IMR-90 (cell line): Measurements from ENCODE around the gene NXPE3. TPM values are rescaled to one million over a fixed set of nuclear protein-coding genes. Genes with fewer than 3 reads are reported as not detected.

Experiments
- ATAC-seq: fragments of 200-7000 bp; cut with Tn5 transposase; 2 replicates; pipeline ENCODE4 v1.9.1; 2020; ENCODE audit warnings: low read depth, mild to moderate bottlenecking, moderate library complexity
- BruUV-seq: library from RNA; stranded (reverse); fragments of 400-500 nt; replicated peaks from 2 replicates; lab custom pipeline; 2021; lab: Mats Ljungman, UMichigan
- CTCF ChIA-PET: fragments of 300-600 bp; formaldehyde crosslinking; extraction: SDS; loops from one replicate; lab custom pipeline; 2021; ENCODE audit warnings: antibody characterized with exemption; lab: Yijun Ruan, JAX
- POLR2A ChIA-PET: fragments of 300-600 bp; sonication (Branson Sonifier 250); formaldehyde crosslinking; loops from one replicate; lab custom pipeline; 2022; ENCODE audit warnings: antibody characterized with exemption; ENCODE audit not compliant: unreplicated experiment; lab: Charles Lee
- DNase-seq: peaks from one replicate; pipeline ENCODE4 v3.0.0; 2013
- H2AFZ ChIP-seq: replicated peaks from 2 replicates; pipeline ENCODE3; 2013; ENCODE audit warnings: low read length, mild to moderate bottlenecking; ENCODE audit not compliant: poor library complexity
- H2AK5ac ChIP-seq: 2 replicates; pipeline ENCODE4 v1.6.1; 2013; ENCODE audit warnings: low read depth, low read length, inconsistent platforms
- H2AK9ac ChIP-seq: replicated peaks from 2 replicates; pipeline ENCODE3; 2013; ENCODE audit warnings: mild to moderate bottlenecking, low read depth, low read length, moderate library complexity; ENCODE audit not compliant: poor library complexity
- H2BK120ac ChIP-seq: 2 replicates; pipeline ENCODE4 v1.6.1; 2013; ENCODE audit warnings: low read depth, low read length, inconsistent platforms
- H2BK15ac ChIP-seq: 3 replicates; pipeline ENCODE4 v1.6.1; 2013; ENCODE audit warnings: low read depth, low read length, inconsistent platforms
- H2BK20ac ChIP-seq: 2 replicates; pipeline ENCODE4 v1.6.1; 2013; ENCODE audit warnings: low read depth, mild to moderate bottlenecking, inconsistent platforms, low read length, moderate library complexity
- H2BK5ac ChIP-seq: 2 replicates; pipeline ENCODE4 v1.6.1; 2013; ENCODE audit warnings: mild to moderate bottlenecking, low read depth, low read length, inconsistent platforms; ENCODE audit not compliant: poor library complexity, severe bottlenecking
- H3K14ac ChIP-seq: replicated peaks from 2 replicates; pipeline ENCODE4 v1.6.1; 2013; ENCODE audit warnings: low read depth, low read length, inconsistent platforms
- H3K18ac ChIP-seq: 2 replicates; pipeline ENCODE4 v1.6.1; 2013; ENCODE audit warnings: low read depth, low read length, control low read depth
- H3K23ac ChIP-seq: 2 replicates; pipeline ENCODE4 v1.6.1; 2013; ENCODE audit warnings: low read depth, low read length, inconsistent platforms
- H3K27ac ChIP-seq: 2 replicates; pipeline ENCODE4 v1.5.1; 2013; ENCODE audit warnings: mild to moderate bottlenecking, control low read depth, low read length; ENCODE audit not compliant: insufficient read depth
- H3K27me3 ChIP-seq: 2 replicates; pipeline ENCODE4 v1.6.1; 2013; ENCODE audit warnings: low read length; ENCODE audit not compliant: control insufficient read depth, insufficient read depth
- H3K36me3 ChIP-seq: 2 replicates; pipeline ENCODE4 v1.6.1; 2013; ENCODE audit warnings: low read length, mixed read lengths; ENCODE audit not compliant: control insufficient read depth, insufficient read depth
- H3K4ac ChIP-seq: 2 replicates; pipeline ENCODE4 v1.6.1; 2013; ENCODE audit warnings: low read depth, low read length, inconsistent platforms
- H3K4me1 ChIP-seq: 2 replicates; pipeline ENCODE4 v1.6.1; 2013; ENCODE audit warnings: low read length, mixed read lengths; ENCODE audit not compliant: control insufficient read depth, insufficient read depth
- H3K4me2 ChIP-seq: 2 replicates; pipeline ENCODE4 v1.6.1; 2013; ENCODE audit warnings: low read depth, mild to moderate bottlenecking, control low read depth, low read length, moderate library complexity
- H3K4me3 ChIP-seq: 2 replicates; pipeline ENCODE4 v1.5.1; 2013; ENCODE audit warnings: low read depth, mild to moderate bottlenecking, control low read depth, low read length, moderate library complexity; ENCODE audit not compliant: insufficient read depth
- H3K56ac ChIP-seq: 2 replicates; pipeline ENCODE4 v1.6.1; 2013; ENCODE audit warnings: low read length, inconsistent platforms; ENCODE audit not compliant: insufficient read depth; ENCODE audit errors: extremely low read depth
- H3K79me1 ChIP-seq, 2 experiments: 2 replicates each; pipeline ENCODE4 v1.6.1; 2013; ENCODE audit warnings: low read length in 2 of 2, inconsistent platforms in 1 of 2, low read depth in 1 of 2
- H3K9ac ChIP-seq: 2 replicates; pipeline ENCODE4 v1.6.1; 2013; ENCODE audit warnings: low read depth, low read length, control low read depth
- H3K9me1 ChIP-seq: 2 replicates; pipeline ENCODE4 v1.6.1; 2013; ENCODE audit warnings: low read length, inconsistent platforms; ENCODE audit not compliant: insufficient read depth
- H3K9me3 ChIP-seq: 2 replicates; pipeline ENCODE4 v1.6.1; 2013; ENCODE audit warnings: low read length; ENCODE audit not compliant: control insufficient read depth, insufficient read depth
- H4K20me1 ChIP-seq: 2 replicates; pipeline ENCODE4 v1.6.1; 2013; ENCODE audit warnings: low read length, inconsistent platforms; ENCODE audit not compliant: insufficient read depth
- H4K5ac ChIP-seq: 2 replicates; pipeline ENCODE4 v1.6.1; 2013; ENCODE audit warnings: mild to moderate bottlenecking, low read depth, low read length, control low read depth
- H4K8ac ChIP-seq, 2 experiments: 2 replicates each; pipeline ENCODE4 v1.6.1; 2013; ENCODE audit warnings: low read depth in 2 of 2, low read length in 2 of 2, control low read depth in 1 of 2, inconsistent platforms in 1 of 2
- H4K91ac ChIP-seq: 2 replicates; pipeline ENCODE4 v1.6.1; 2013; ENCODE audit warnings: low read depth, low read length, inconsistent platforms; ENCODE audit not compliant: insufficient read depth
- CEBPB ChIP-seq: IDR thresholded peaks from 2 replicates; pipeline ENCODE4 v1.6.1; 2012; ENCODE audit warnings: low read depth, low read length, improper control_type of control experiment
- CTCF ChIP-seq: conservative IDR thresholded peaks from 2 replicates; pipeline ENCODE4 v1.5.1; 2012; ENCODE audit warnings: mild to moderate bottlenecking, low read depth, low read length, improper control_type of control experiment
- ELK1 ChIP-seq: fragments of 150-350 bp; IDR thresholded peaks from 2 replicates; pipeline ENCODE4 v1.6.1; 2016; ENCODE audit warnings: low read depth, mild to moderate bottlenecking, low read length, moderate library complexity, borderline replicate concordance
- MAFK ChIP-seq: IDR thresholded peaks from 2 replicates; pipeline ENCODE4 v1.6.1; 2012; ENCODE audit warnings: low read depth, low read length, improper control_type of control experiment
- NFE2L2 ChIP-seq: fragments of 150-350 bp; IDR thresholded peaks from 2 replicates; pipeline ENCODE4 v1.6.1; 2016; ENCODE audit warnings: low read depth, mild to moderate bottlenecking, low read length
- POLR2A ChIP-seq: IDR thresholded peaks from 2 replicates; pipeline ENCODE4 v1.6.1; 2012; ENCODE audit warnings: mild to moderate bottlenecking, low read depth, low read length
- RAD21 ChIP-seq: IDR thresholded peaks from 2 replicates; pipeline ENCODE4 v1.6.1; 2012; ENCODE audit warnings: low read length, improper control_type of control experiment
- RCOR1 ChIP-seq: IDR thresholded peaks from 2 replicates; pipeline ENCODE4 v1.6.1; 2012; ENCODE audit warnings: mild to moderate bottlenecking, low read length, improper control_type of control experiment; ENCODE audit not compliant: insufficient replicate concordance
- SMC3 ChIP-seq: fragments of 150-350 bp; IDR thresholded peaks from 2 replicates; pipeline ENCODE4 v1.6.1; 2016; ENCODE audit warnings: low read depth, mild to moderate bottlenecking, antibody characterized with exemption, low read length, moderate library complexity
- WGBS, 2 experiments: methylation state at CpG; one replicate each; pipeline versions ENCODE4 v1.1.5 to v1.1.7; 2013; ENCODE audit warnings: missing lambda C conversion rate in 2 of 2; ENCODE audit not compliant: insufficient read length in 1 of 2; ENCODE audit errors: extremely low coverage in 2 of 2; 5-methylcytosine and 5-hydroxymethylcytosine counted together
- dilution Hi-C: fragments of 300-500 bp; cut with HindIII; formaldehyde crosslinking; loops from one replicate; pipeline ENCODE4 v1.14.3; 2018; ENCODE audit warnings: low sequenced_read_pairs; ENCODE audit not compliant: unreplicated experiment
- in situ Hi-C: fragments of 300-500 bp; cut with MboI; formaldehyde crosslinking; loops from 3 replicates; pipeline ENCODE4 v1.14.3; 2019; ENCODE audit warnings: low sequenced_read_pairs, inconsistent platforms, mixed read lengths
- intact Hi-C: fragments of 100-400 bp; cut with micrococcal nuclease; formaldehyde crosslinking; loops from 2 replicates; pipeline ENCODE4 v1.10.0; 2022
- polyA plus RNA-seq, 3 experiments: library from polyadenylated mRNA; depleted of rRNA; stranded (reverse); fragments of >200 nt; gene quantifications; 2 replicates each; pipeline ENCODE4 v1.2.3, GENCODE V29; 2012; ENCODE audit warnings: low replicate concordance in 1 of 3
- total RNA-seq: library from RNA; depleted of rRNA; stranded (reverse); fragments of >200 nt; gene quantifications from 2 replicates; pipeline ENCODE4 v1.2.3, GENCODE V29; 2012

NXPE3 gene
- total and polyA plus RNA-seq, 2 of the 4 experiments (the other 2 are of a cell fraction): 20.0 to 23.8 TPM

DNA sequence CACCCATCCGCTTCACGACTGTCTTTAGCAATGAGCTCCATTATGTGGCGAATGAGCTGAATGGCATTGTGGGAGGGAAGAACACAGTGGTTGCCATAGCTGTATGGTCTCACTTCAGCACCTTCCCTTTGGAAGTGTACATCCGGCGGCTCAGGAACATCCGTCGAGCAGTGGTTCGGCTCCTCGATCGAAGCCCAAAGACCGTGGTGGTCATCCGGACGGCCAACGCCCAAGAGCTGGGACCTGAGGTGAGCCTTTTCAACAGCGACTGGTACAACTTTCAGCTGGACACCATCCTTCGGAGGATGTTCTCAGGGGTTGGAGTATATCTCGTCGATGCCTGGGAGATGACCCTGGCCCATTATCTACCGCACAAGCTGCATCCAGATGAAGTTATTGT is 42.5 kb downstream of the NXPE3 start:
- Histone ChIP-seq H2AFZ (no peak overlapping the region), H2BK20ac (no peak overlapping the region), H3K23ac (no peak overlapping the region), H2BK5ac (no peak overlapping the region), H2AK5ac (no peak overlapping the region), H3K18ac (no peak overlapping the region), H3K27ac (no peak overlapping the region), H3K27me3 (no peaks in the 10 kb centered on the region), H3K9me3 (no peaks in the 10 kb centered on the region), H3K4me1 (no peaks in the 10 kb centered on the region), H3K4me3 (no peak overlapping the region), H4K91ac (no peak overlapping the region), H2BK15ac (no peak overlapping the region), H3K14ac (no peak overlapping the region), H3K9me1 (peaks cover 6% of the 10 kb centered on the region; the same call in 1 of the 2 replicates), H2BK120ac (no peak overlapping the region), H4K5ac (no peak overlapping the region), H3K79me1 (peaks cover 7 to 13% of the 10 kb centered on the region in 2 experiments; a peak in 3 of 4 replicates), H2AK9ac (no peak overlapping the region), H3K36me3 (peaks cover 11% of the 10 kb centered on the region), H4K8ac (no peak overlapping the region), H3K4ac (no peak overlapping the region), H3K4me2 (no peak overlapping the region), H4K20me1 (no peaks in the 10 kb centered on the region), H3K56ac (no peak overlapping the region), H3K9ac (no peak overlapping the region)
- intact Hi-C loops (no loop called here), in situ Hi-C loops (no loop called here), dilution Hi-C loops (no loop called here)
- WGBS, 2 experiments: 89% methylated on average over 17 of the region's 19 CpGs; no CpG with 5 or more reads in 1 of the 2 experiments
- CTCF ChIA-PET: no interaction called here
- no peak for TF ChIP-seq CEBPB
- TF ChIP-seq CTCF: no peak
- TF ChIP-seq NFE2L2: no peak
- TF ChIP-seq POLR2A: no peak
- TF ChIP-seq SMC3: no peak
- TF ChIP-seq MAFK: no peak
- TF ChIP-seq RCOR1: no peak
- TF ChIP-seq ELK1: no peak
- TF ChIP-seq RAD21: no peak
- TSS peak; percentile 43 for BruUV-seq
- POLR2A ChIA-PET: no interaction called here
- DNase-seq (no peak), ATAC-seq (no peak)
